GM15510 (cell line): ENCODE results near the gene ATXN3L.

ENCODE experiments used
- POLR2A ChIP-seq: IDR thresholded peaks from 3 replicates; pipeline ENCODE4 v1.6.1; 2011; ENCODE audit warnings: borderline replicate concordance; ENCODE audit not compliant: insufficient read length; ENCODE audit errors: extremely low read depth

The ATXN3L gene

DNA sequence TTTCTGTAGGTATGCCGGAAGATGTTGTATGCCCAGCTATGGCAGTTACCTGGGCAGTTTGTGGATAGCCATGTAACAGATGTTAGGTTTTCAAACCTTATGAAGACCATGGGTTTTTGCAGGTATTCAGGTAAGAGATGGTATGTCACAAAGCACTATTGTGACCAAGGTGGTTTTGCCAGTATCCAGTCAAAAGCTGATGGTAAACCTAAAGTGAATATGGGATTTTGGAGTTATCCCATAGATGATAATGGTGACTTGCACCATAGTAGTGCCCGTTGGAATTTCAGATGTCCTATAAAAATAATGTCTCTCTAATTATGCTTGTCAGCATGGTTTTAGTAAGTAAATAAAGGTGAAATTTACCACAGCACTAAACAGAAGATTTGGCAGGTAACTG is at the start of gene ATXN3L:
Gene ATXN3L, minus strand, starts transcription at position 101 of the 400 bp plus-strand sequence. CDS start 119 bp downstream, outside the sequence.
- no peak for TF ChIP-seq POLR2A

DNA sequence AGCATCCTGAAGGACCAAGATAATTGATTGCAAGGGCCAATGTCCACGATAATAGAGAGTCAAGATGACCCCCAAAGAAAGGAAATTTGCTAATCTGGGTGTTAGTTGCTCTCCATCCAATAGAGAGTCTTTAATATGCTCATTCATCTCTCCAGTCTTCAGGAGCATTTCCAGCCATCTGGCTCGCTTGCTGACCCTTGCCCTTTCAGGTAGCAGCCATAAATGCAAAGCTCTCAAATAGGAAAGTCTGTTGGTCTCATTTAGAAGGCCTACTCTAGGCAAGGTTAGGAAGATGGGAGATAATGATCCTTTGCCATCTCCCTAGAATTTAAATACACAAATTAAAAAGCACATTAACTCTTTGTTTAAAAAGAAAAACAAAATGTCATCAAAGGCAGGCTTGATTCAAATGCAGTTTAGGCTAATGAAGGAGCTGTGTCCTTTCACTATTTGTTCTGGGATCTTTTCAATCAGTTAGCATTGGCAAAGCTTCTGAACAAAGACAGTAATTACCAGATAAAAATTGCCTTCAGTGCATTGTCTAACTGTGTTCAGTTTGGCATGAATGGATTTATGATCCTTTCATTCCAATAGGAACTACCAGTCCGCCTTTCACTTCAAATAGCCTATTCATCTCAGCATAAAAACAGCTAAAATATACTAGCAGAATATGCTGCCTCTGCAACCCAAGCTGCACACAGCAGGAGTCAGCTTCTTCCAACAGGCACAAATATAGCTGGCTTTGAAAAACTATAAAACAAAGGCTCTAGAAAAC is 49.6 kb upstream of the ATXN3L start:
- no peak for TF ChIP-seq POLR2A

DNA sequence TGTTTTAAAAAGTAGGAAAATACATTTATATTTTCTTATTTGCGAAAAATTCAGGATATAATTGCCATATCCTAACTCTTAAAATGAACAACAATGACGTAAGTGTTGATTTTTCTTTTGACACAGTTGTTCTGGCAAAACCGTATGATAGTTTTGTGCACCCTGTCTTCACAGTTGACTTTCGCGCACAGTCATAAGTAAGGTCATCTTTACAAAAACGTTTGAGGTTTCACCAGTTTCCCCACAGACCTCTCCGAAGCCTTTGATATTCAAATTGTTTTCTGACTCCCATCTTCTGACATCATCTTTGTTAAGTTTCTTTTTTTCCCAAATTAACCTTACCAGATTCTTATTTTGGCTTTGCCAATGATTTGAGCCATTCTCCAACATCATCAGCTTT is 48.1 kb upstream of the ATXN3L start:
- no peak for TF ChIP-seq POLR2A

- no peak for TF ChIP-seq POLR2A
These were observed 46.8 kb upstream of the ATXN3L start for GRCh38 chrX:13366698-13367097.

GRCh38 chrX:13365161-13365560 is 45.3 kb upstream of the ATXN3L start:
- no peak for TF ChIP-seq POLR2A

- TF ChIP-seq POLR2A, result no peak
These were observed 44.5 kb upstream of the ATXN3L start for GRCh38 chrX:13364230-13364857.

- TF ChIP-seq POLR2A, result no peak
These were observed 40.3 kb upstream of the ATXN3L start for GRCh38 chrX:13360146-13360545.

GRCh38 chrX:13357925-13358324 is 38.1 kb upstream of the ATXN3L start:
- TF ChIP-seq POLR2A, result no peak

DNA sequence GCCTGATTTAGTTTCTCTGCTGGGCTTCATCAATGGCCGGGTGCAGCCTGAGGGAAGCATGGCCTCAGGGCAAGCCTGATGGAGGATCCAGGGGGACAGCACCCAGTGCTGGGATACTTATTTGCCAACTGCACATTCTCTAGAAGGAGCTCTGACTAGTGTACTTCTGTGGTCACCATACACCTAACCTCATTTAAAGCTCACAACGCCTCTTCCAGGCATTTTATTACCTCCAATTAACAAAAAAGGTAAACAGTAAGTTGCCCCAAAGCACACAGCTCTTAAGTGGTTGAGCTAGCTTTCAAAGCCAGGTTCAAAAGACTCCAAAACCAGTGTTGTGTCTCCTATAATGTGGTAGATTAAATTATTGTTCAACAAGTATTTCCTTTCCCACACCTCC is 26.8 kb upstream of the ATXN3L start:
- no peak for TF ChIP-seq POLR2A

- no peak for TF ChIP-seq POLR2A
These were observed 25.6 kb upstream of the ATXN3L start for GRCh38 chrX:13345438-13345837.

DNA sequence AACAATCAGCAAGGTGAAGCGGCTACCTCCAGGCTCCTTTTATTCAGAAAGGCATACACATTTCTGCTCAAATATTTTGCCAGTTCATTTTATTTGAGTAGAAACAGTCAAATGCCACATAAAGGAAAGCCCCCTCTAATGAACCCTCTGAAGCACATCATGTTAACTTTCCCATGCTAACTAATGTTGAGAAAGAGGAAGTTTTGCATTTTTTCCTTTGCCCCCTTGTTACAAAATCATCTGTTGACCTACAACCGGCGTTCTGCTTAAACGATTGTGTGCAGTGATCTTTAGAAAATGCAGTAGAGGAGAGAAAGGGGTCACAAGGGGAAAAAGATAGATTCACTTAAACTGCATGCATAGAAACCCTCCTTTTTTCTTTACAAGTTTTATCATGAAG is 25.2 kb upstream of the ATXN3L start:
- no peak for TF ChIP-seq POLR2A

GRCh38 chrX:13341491-13342101 is 21.7 kb upstream of the ATXN3L start:
- TF ChIP-seq POLR2A, result no peak

DNA sequence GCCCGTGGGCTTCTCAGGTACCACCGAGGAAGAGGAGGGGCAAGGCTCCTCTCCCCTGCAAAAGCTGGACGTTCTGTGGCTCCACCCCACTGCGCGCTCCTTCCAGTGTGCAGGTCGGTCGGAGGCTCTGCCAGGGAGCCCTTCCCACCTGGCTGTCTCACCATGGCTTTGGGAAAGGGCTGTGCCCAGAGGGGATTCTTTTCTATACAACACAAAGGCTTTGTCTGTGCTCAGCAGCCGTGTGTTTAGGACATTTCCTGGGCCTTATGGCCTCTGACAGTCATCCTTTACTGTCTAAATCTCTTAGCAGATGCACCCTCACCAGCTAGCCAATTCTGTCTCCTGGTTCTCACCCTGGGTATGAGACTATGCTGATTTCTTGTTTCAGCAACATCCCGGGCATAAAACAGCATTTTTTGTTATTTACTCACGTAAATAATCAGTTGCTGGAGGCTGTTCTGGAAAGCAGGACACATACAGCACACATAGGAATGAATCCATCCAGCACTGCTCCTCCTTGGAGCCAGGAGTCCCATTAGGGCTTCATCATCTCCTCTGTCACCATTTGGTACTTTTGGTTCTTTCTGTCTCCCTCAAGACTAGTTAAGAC is 20.4 kb upstream of the ATXN3L start:
- TF ChIP-seq POLR2A, result no peak

GRCh38 chrX:13339607-13340006 is 19.8 kb upstream of the ATXN3L start:
- TF ChIP-seq POLR2A, result no peak

GRCh38 chrX:13338996-13339515 is 19.2 kb upstream of the ATXN3L start:
- TF ChIP-seq POLR2A, result no peak
